ENCODE data around the gene LATS1.

The LATS1 gene

GRCh38 chr6:149711711-149712110 is 6.2 kb downstream of the LATS1 start:
- no peak for DNase-seq (ENCODE audit: insufficient read length, low spot score)
- no peak for FAIRE-seq
- TF ChIP-seq CTCF (IDR thresholded peaks at IDR 0.05; ENCODE audit: insufficient read depth, missing control alignments): no peak

DNA sequence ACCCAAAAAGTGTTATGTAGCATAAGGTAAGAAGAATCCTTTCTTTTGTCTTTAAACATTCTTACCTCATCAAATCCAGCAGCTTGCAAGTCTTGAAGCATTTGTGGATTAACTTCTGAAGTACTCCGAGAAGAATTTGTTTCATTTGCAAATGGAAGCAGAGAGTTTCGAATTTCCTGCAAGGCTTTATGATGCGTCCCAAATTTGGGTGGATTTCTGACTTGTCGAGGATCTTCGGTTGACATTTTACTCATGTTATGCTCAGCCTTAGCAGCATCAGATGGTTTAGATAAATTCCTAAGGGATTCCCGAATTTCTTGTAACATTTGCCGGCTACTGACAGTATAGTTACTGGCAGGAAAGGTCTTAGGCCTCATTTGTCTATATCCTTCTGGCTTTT is 16.2 kb downstream of the LATS1 start:
- no peak for TF ChIP-seq CTCF (IDR thresholded peaks at IDR 0.05; ENCODE audit: insufficient read depth, missing control alignments)
- peak; percentile 25 for FAIRE-seq

DNA sequence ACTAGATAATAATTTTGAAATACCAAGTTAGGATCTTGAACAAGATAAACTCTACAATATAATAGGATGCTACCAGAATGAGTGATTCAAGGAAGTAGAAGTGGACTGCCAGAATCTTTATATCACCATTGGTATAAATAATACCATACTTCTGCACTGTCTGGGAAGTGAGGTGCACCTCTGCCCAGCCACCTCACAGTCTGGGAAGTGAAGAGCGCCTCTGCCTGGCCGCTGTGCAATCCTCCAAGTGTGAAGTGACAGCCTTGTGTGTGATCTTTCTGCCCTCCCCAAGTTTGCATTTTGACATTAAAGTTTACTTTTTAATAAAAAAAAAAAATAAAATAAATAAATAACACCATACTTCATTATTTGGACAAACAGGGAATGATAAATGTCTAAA is 18.8 kb downstream of the LATS1 start:
- TF ChIP-seq CTCF (IDR thresholded peaks at IDR 0.05; ENCODE audit: insufficient read depth, missing control alignments): peak; percentile 13
- DNase-seq (ENCODE audit: insufficient read length, low spot score): no peak
- no peak for FAIRE-seq

More for the DNA sequence above, 16.2 kb downstream of the LATS1 start:
- DNase-seq (ENCODE audit: insufficient read length, low spot score): no peak

DNA sequence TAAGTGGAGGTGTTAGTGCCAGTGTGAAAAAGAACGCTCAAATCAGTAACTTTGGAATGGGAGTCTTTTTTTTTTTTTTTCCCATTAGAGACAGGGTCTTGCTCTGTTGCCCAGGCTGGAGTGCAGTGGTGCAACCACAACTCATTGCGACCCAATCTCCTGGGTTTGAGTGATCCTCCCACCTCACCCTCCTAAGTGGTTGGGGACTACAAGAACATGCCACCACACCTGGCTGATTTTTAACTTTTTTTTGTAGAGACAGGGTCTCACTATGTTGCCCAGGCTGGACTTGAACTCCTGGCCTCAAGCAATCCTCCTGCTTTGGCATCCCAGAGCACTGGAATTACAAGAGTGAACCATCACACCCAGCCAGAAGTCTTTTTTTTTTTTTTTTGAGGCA is 19.7 kb downstream of the LATS1 start:
- DNase-seq (ENCODE audit: insufficient read length, low spot score): no peak
- no peak for TF ChIP-seq CTCF (IDR thresholded peaks at IDR 0.05; ENCODE audit: insufficient read depth, missing control alignments)
- no peak for FAIRE-seq

GRCh38 chr6:149696901-149697300 is 21.0 kb downstream of the LATS1 start:
- peak; percentile 91 for FAIRE-seq
- DNase-seq (ENCODE audit: insufficient read length, low spot score): no peak
- TF ChIP-seq CTCF (IDR thresholded peaks at IDR 0.05; ENCODE audit: insufficient read depth, missing control alignments): no peak

DNA sequence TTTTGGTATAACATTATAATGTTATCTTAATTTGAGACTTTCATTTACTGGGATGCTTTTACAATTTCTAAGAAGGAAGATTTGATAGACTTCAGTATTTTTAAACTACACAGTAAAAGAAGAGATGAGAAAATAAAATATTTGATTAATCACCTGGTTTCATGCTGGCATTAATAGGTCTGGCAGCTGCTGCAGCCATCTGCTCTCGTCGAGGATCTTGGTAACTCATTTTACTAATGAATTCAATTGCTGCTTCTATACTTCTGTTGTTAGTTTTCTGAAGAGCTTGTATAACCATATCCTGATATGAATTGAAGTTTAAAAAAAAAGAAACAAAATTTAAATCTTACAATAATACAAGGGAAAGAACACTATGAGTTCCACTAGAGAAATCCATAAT is 23.0 kb downstream of the LATS1 start:
- TF ChIP-seq CTCF (IDR thresholded peaks at IDR 0.05; ENCODE audit: insufficient read depth, missing control alignments): no peak
- DNase-seq (ENCODE audit: insufficient read length, low spot score) (no peak), FAIRE-seq (peak; percentile 61)

GRCh38 chr6:149691201-149691600 is 26.7 kb downstream of the LATS1 start:
- FAIRE-seq (no peak), DNase-seq (ENCODE audit: insufficient read length, low spot score) (no peak)

More at GRCh38 chr6:149691201-149691600, 26.7 kb downstream of the LATS1 start:
- TF ChIP-seq CTCF (IDR thresholded peaks at IDR 0.05; ENCODE audit: insufficient read depth, missing control alignments): no peak

Measured in D721Med (cell line).